ENCODE results near the gene KIAA0825. TPM values are rescaled to one million over a fixed set of nuclear protein-coding genes. Genes with fewer than 3 reads are reported as not detected.

The KIAA0825 gene
- total and polyA plus RNA-seq, 2 of the 8 experiments (the other 6 are each of a cell fraction or from before 2014, with no cell fraction given): 0.60 to 1.0 TPM

GRCh38 chr5:94618029-94618492 is 343 bp downstream of the KIAA0825 start:
- POLR2A ChIA-PET (ENCODE audit: partially characterized antibody): interaction anchor here (1.3 to 1.7 kb wide), 4 partner anchors 9 to 263 kb away, joined by 3 to 5 read pairs (median 4); no protein-coding TSS in a partner anchor
- FAIRE-seq: no peak
- Histone ChIP-seq H3K27me3 (replicated peaks in 1 of 4; ENCODE audit: control insufficient read depth in 3 of 4, extremely low read depth in 1 of 4, insufficient read depth in 3 of 4, low read length in 3 of 4) (no peaks in the 10 kb centered on the region), H2BK5ac (ENCODE audit: low read depth, low read length) (peak overlapping the region; percentile 80), H3K79me1 (ENCODE audit: low read depth, low read length) (no peaks in the 10 kb centered on the region; the same call in 1 of the 2 replicates), H3K79me2 (ENCODE audit: control insufficient read depth in 1 of 2, insufficient read depth in 2 of 2, low read length in 2 of 2) (peaks cover 0 to 46% of the 10 kb centered on the region in 2 experiments; a peak in 2 of 4 replicates), H3K9me3 (ENCODE audit: insufficient read depth in 2 of 2, low read depth in 1 of 2, low read length in 1 of 2) (no peaks in the 10 kb centered on the region), H3K4me2 (ENCODE audit: insufficient read depth in 1 of 2, low read depth in 2 of 2, low read length in 2 of 2) (peak overlapping the region; percentile 69 to 91), H3K56ac (replicated peaks; ENCODE audit: insufficient read length, low read depth, low read length) (peak overlapping the region; percentile 25), H3K36me3 (ENCODE audit: control insufficient read depth in 2 of 4, insufficient read depth in 4 of 4, low read length in 3 of 4) (no peaks in the 10 kb centered on the region), H2BK20ac (ENCODE audit: low read length) (no peak overlapping the region), H3K23me2 (ENCODE audit: low read depth, low read length) (peaks cover 9% of the 10 kb centered on the region), H2AK5ac (ENCODE audit: low read depth, low read length) (no peak overlapping the region), H2AFZ (ENCODE audit: low read length) (peak overlapping the region; percentile 84), H3K9ac (replicated peaks in 1 of 4; ENCODE audit: extremely low read depth in 1 of 4, low read depth in 3 of 4, low read length in 3 of 4) (peak overlapping the region in 3 of 4 experiments; percentile 9 to 68 (median 65); a peak in 6 of 7 replicates), H3K27ac (ENCODE audit: low read depth, low read length) (peak overlapping the region; percentile 40; the same call in 1 of the 2 replicates), H2BK15ac (ENCODE audit: low read length) (no peak overlapping the region), H4K8ac (ENCODE audit: extremely low read depth, insufficient read depth, low read length) (peak overlapping the region; percentile 35; the same call in 1 of the 2 replicates), H3K4ac (replicated peaks; ENCODE audit: insufficient read length, low read depth, low read length) (no peak overlapping the region), H3K18ac (ENCODE audit: extremely low read depth, low read length) (peak overlapping the region; percentile 38; the same call in 1 of the 2 replicates), H4K91ac (replicated peaks; ENCODE audit: insufficient read length, low read length) (peak overlapping the region; percentile 65), H3K4me3 (ENCODE audit: extremely low read depth in 1 of 4, insufficient read depth in 2 of 4, low read depth in 3 of 4, low read length in 4 of 4) (peak overlapping the region; percentile 66 to 94 (median 80)), H3K23ac (ENCODE audit: insufficient read length) (no peak overlapping the region), H4K20me1 (replicated peaks in 1 of 2; ENCODE audit: control insufficient read depth in 1 of 2, insufficient read depth in 2 of 2, low read length in 2 of 2) (peaks cover 0 to 9% of the 10 kb centered on the region in 2 experiments), H2BK12ac (ENCODE audit: low read depth, low read length) (no peak overlapping the region), H4K5ac (ENCODE audit: insufficient read length, low read depth, low read length) (no peak overlapping the region), H3K14ac (ENCODE audit: insufficient read length) (no peak overlapping the region), H2BK120ac (replicated peaks; ENCODE audit: low read depth, low read length) (no peak overlapping the region), H3K4me1 (replicated peaks in 1 of 4; ENCODE audit: control insufficient read depth in 3 of 4, insufficient read depth in 4 of 4, low read length in 3 of 4) (peaks cover 0 to 5% (median 2%) of the 10 kb centered on the region in 4 experiments; a peak in 2 of 7 replicates)
- WGBS, 2 experiments (ENCODE audit: extremely low coverage in 1 of 2, insufficient coverage in 1 of 2, insufficient read length in 1 of 2, insufficient replicate concordance in 2 of 2, low coverage in 1 of 2, low lambda C conversion rate in 2 of 2, missing lambda C conversion rate in 1 of 2): 4% methylated on average over 23 of the region's 23 CpGs; no CpG with 5 or more reads in 1 of the 2 experiments
- DNase-seq (ENCODE audit: low read depth in 1 of 2, low spot score in 2 of 2): no peak
- CTCF ChIA-PET (ENCODE audit: partially characterized antibody): interaction anchor here (0.6 to 1.4 kb wide), 2 partner anchors 11 to 120 kb away, joined by 3 read pairs; no protein-coding TSS in a partner anchor
- TF ChIP-seq SP4 (IDR thresholded peaks at IDR 0.05; ENCODE audit: low read length) (no peak), MAFK (IDR thresholded peaks at IDR 0.05; ENCODE audit: low read depth, low read length) (peak; percentile 0; the same call in 1 of the 2 replicates), YY1 (IDR thresholded peaks at IDR 0.05; ENCODE audit: low read depth, low read length) (peak; percentile 49; the same call in 1 of the 2 replicates), EGR1 (IDR thresholded peaks at IDR 0.05; ENCODE audit: borderline replicate concordance, low read depth, low read length) (no peak), HDAC2 (IDR thresholded peaks at IDR 0.05; ENCODE audit: borderline replicate concordance in 1 of 2, low read depth in 2 of 2, low read length in 2 of 2) (peak in 1 of 2 experiments; percentile 32; a peak in 1 of 4 replicates)
